IPS-11a (cell line): ENCODE results near the gene CCNI2.
"Not testable (repeated sequence)": the region's sequence is repeated elsewhere in the genome, so short reads cannot be mapped to it uniquely, and the experiment has no call there.

ENCODE experiments used
- H3K4me3 ChIP-seq: one replicate; pipeline ENCODE4 v1.5.1; 2013; ENCODE audit warnings: low read depth, low read length, control low read depth

The CCNI2 gene

GRCh38 chr5:132778856-132779255, 31.6 kb downstream of the CCNI2 start:
- no peak overlapping the region for H3K4me3 ChIP-seq

- H3K4me3 ChIP-seq, result no peak overlapping the region
Observed at GRCh38 chr5:132779961-132780360, 32.7 kb downstream of the CCNI2 start.

GRCh38 chr5:132780577-132780976, 33.4 kb downstream of the CCNI2 start:
- no peak overlapping the region for H3K4me3 ChIP-seq

GRCh38 chr5:132781029-132781428, 33.8 kb downstream of the CCNI2 start:
- H3K4me3 ChIP-seq, result no peak overlapping the region

- no peak overlapping the region for H3K4me3 ChIP-seq
Observed at GRCh38 chr5:132782101-132782500, 34.9 kb downstream of the CCNI2 start.

- H3K4me3 ChIP-seq, result no peak overlapping the region
Observed at GRCh38 chr5:132785365-132785764, 38.1 kb downstream of the CCNI2 start.

- no peak overlapping the region for H3K4me3 ChIP-seq
Observed at GRCh38 chr5:132785864-132786263, 38.6 kb downstream of the CCNI2 start.

GRCh38 chr5:132787076-132787475, 39.9 kb downstream of the CCNI2 start:
- H3K4me3 ChIP-seq, result no peak overlapping the region

GRCh38 chr5:132788508-132788907, 41.3 kb downstream of the CCNI2 start:
- H3K4me3 ChIP-seq, result no peak overlapping the region

- H3K4me3 ChIP-seq, result no peak overlapping the region
Observed at GRCh38 chr5:132788990-132789886, 42.0 kb downstream of the CCNI2 start.

- H3K4me3 ChIP-seq, result no peak overlapping the region
Observed at GRCh38 chr5:132790201-132790865, 43.1 kb downstream of the CCNI2 start.

- H3K4me3 ChIP-seq, result no peak overlapping the region
Observed at GRCh38 chr5:132791026-132791425, 43.8 kb downstream of the CCNI2 start.

- no peak overlapping the region for H3K4me3 ChIP-seq
Observed at GRCh38 chr5:132797651-132798050, 50.4 kb downstream of the CCNI2 start.

GRCh38 chr5:132799392-132799791, 52.2 kb downstream of the CCNI2 start:
- no peak overlapping the region for H3K4me3 ChIP-seq

- H3K4me3 ChIP-seq, result no peak overlapping the region
Observed at GRCh38 chr5:132800545-132800944, 53.3 kb downstream of the CCNI2 start.

- no peak overlapping the region for H3K4me3 ChIP-seq
Observed at GRCh38 chr5:132802044-132802684, 54.9 kb downstream of the CCNI2 start.

GRCh38 chr5:132802685-132803066, 55.5 kb downstream of the CCNI2 start:
- H3K4me3 ChIP-seq, result not testable (repeated sequence)
